Endothelial cell of umbilical vein (primary cell): Measurements from ENCODE around the gene ATXN1. TPM values are rescaled to one million over a fixed set of nuclear protein-coding genes. Genes with fewer than 3 reads are reported as not detected.

Experiments used
- BruUV-seq: library from RNA; stranded (reverse); fragments of 400-500 nt; replicated peaks from 2 replicates; lab custom pipeline; 2021; lab: Mats Ljungman, UMichigan
- CTCF ChIA-PET: fragments of 300-600, 350-600 bp; sonication (Branson Sonifier 250); formaldehyde crosslinking; loops from one replicate; lab custom pipeline; 2021; ENCODE audit warnings: antibody characterized with exemption, inconsistent platforms; lab: Charles Lee
- POLR2A ChIA-PET: fragments of 300-600, 350-600 bp; sonication (Branson Sonifier 250); formaldehyde crosslinking; loops from one replicate; lab custom pipeline; 2021; ENCODE audit warnings: antibody characterized with exemption, inconsistent platforms; lab: Charles Lee
- DNase-seq: peaks from one replicate; pipeline ENCODE4 v3.0.0-alpha.2; 2011; ENCODE audit warnings: low read depth, low spot score
- FAIRE-seq: peaks from 2 replicates; lab custom pipeline; 2011; peaks lifted over from hg19 to GRCh38; lab: Jason Lieb, UNC
- H2AFZ ChIP-seq: 2 replicates; pipeline ENCODE4 v1.6.0; 2012; ENCODE audit warnings: low read depth, low read length, control low read depth, inconsistent platforms
- H3K27ac ChIP-seq: 2 replicates; pipeline ENCODE4 v1.5.1; 2011; ENCODE audit warnings: low read depth, mild to moderate bottlenecking, control low read depth, low read length, moderate library complexity; ENCODE audit not compliant: insufficient read depth
- H3K27me3 ChIP-seq, 2 experiments: 2 replicates each; pipeline versions ENCODE4 v1.6.0 to v1.6.1; 2011; ENCODE audit warnings: low read length in 2 of 2, mixed read lengths in 1 of 2; ENCODE audit not compliant: control insufficient read depth in 2 of 2, insufficient read depth in 2 of 2
- H3K36me3 ChIP-seq, 2 experiments: 2 replicates in 1 of 2; 3 replicates in 1 of 2; pipeline ENCODE4 v1.5.1; 2011; ENCODE audit warnings: low read length in 2 of 2, mild to moderate bottlenecking in 1 of 2, moderate library complexity in 1 of 2; ENCODE audit not compliant: control insufficient read depth in 2 of 2, insufficient read depth in 2 of 2; ENCODE audit errors: extremely low read depth in 1 of 2
- H3K4me1 ChIP-seq: 3 replicates; pipeline ENCODE4 v1.5.1; 2011; ENCODE audit warnings: mild to moderate bottlenecking, low read length; ENCODE audit not compliant: control insufficient read depth, insufficient read depth; ENCODE audit errors: extremely low read depth
- H3K4me2 ChIP-seq: 2 replicates; pipeline ENCODE4 v1.6.1; 2011; ENCODE audit warnings: low read length, control low read depth, mixed read lengths; ENCODE audit not compliant: insufficient read depth
- H3K4me3 ChIP-seq, 3 experiments: fragments of 200-600 bp in 1 of 3; sonication (generic), shearing (Covaris generic) in 1 of 3; replicated peaks in 1 of 3; 2 replicates each; pipeline ENCODE4 v1.5.1; 2011 to 2016; ENCODE audit warnings: control low read depth in 3 of 3, low read length in 3 of 3, mild to moderate bottlenecking in 2 of 3, inconsistent platforms in 1 of 3, low read depth in 1 of 3, moderate library complexity in 1 of 3; ENCODE audit not compliant: insufficient read depth in 1 of 3
- H3K79me2 ChIP-seq: 2 replicates; pipeline ENCODE4 v1.6.0; 2012; ENCODE audit warnings: low read length, inconsistent platforms; ENCODE audit not compliant: control insufficient read depth, insufficient read depth
- H3K9ac ChIP-seq: replicated peaks from 2 replicates; pipeline ENCODE3; 2011; ENCODE audit warnings: low read length, control low read depth; ENCODE audit not compliant: insufficient read depth; ENCODE audit errors: extremely low read depth
- H3K9me1 ChIP-seq: replicated peaks from 3 replicates; pipeline ENCODE4 v1.6.0; 2011; ENCODE audit warnings: mild to moderate bottlenecking, low read length; ENCODE audit not compliant: control insufficient read depth, insufficient read depth; ENCODE audit errors: extremely low read depth
- H3K9me3 ChIP-seq: replicated peaks from 2 replicates; pipeline ENCODE4 v1.5.1; 2012; ENCODE audit warnings: low read length, inconsistent platforms; ENCODE audit not compliant: control insufficient read depth, insufficient read depth
- H4K20me1 ChIP-seq: replicated peaks from 2 replicates; pipeline ENCODE3; 2011; ENCODE audit warnings: mild to moderate bottlenecking, low read length; ENCODE audit not compliant: control insufficient read depth, insufficient read depth; ENCODE audit errors: extremely low read depth
- CTCF ChIP-seq, 2 donors: IDR thresholded peaks; 1 replicate in 1 of 2; 2 replicates in 1 of 2; pipeline ENCODE4 v1.5.1; 2011; ENCODE audit warnings: low read length in 2 of 2, mild to moderate bottlenecking in 2 of 2, moderate library complexity in 2 of 2, control low read depth in 1 of 2, inconsistent platforms in 1 of 2, low read depth in 1 of 2; ENCODE audit not compliant: insufficient read depth in 1 of 2; ENCODE audit errors: extremely low read depth in 1 of 2
- EZH2 ChIP-seq: IDR thresholded peaks from 2 replicates; pipeline ENCODE4 v1.6.1; 2012; ENCODE audit warnings: borderline replicate concordance, low read depth, mild to moderate bottlenecking, moderate library complexity, low read length, inconsistent platforms; ENCODE audit not compliant: severe bottlenecking
- FOS ChIP-seq: IDR thresholded peaks from 2 replicates; pipeline ENCODE4 v1.6.1; 2011; ENCODE audit warnings: mild to moderate bottlenecking, low read length, moderate library complexity, borderline replicate concordance; ENCODE audit not compliant: insufficient read depth
- GATA2 ChIP-seq: IDR thresholded peaks from 2 replicates; pipeline ENCODE4 v1.7.0; 2011; ENCODE audit warnings: low read depth, mild to moderate bottlenecking, moderate library complexity, mixed read lengths, low read length; ENCODE audit not compliant: insufficient read length, insufficient read depth
- JUN ChIP-seq: IDR thresholded peaks from 2 replicates; pipeline ENCODE4 v1.6.1; 2011; ENCODE audit warnings: borderline replicate concordance, low read depth; ENCODE audit not compliant: insufficient read length, insufficient read depth
- POLR2A ChIP-seq: IDR thresholded peaks from 2 replicates; pipeline ENCODE4 v1.6.1; 2012; ENCODE audit warnings: low read depth, mild to moderate bottlenecking, control low read depth, low read length
- dilution Hi-C: fragments of 300-500 bp; cut with MboI; formaldehyde crosslinking; loops from one replicate; pipeline ENCODE4 v1.15.0; 2019; ENCODE audit warnings: low sequenced_read_pairs; ENCODE audit not compliant: extremely low pct_ligation_motif_present
- intact Hi-C: fragments of 100-400 bp; cut with micrococcal nuclease; formaldehyde crosslinking; loops from one replicate; pipeline ENCODE4 v1.10.0; 2022
- polyA plus RNA-seq, 4 experiments: library from polyadenylated mRNA; depleted of rRNA in 3 of 4; stranded (reverse) in 3 of 4; unstranded in 1 of 4; fragments of >200 nt; gene quantifications; 2 replicates each; pipeline versions ENCODE4 v1.2.1 to v1.2.3, GENCODE V29; 2011 to 2012; ENCODE audit warnings: missing spikeins in 1 of 4
- total RNA-seq: library from RNA; stranded (reverse); gene quantifications from 2 replicates; pipeline ENCODE4 v1.2.3, GENCODE V29; 2021
- TF ChIP-seq, protein P1 (sequence below): IDR thresholded peaks from 2 replicates; pipeline ENCODE4 v1.6.1; 2011; ENCODE audit not compliant: insufficient read depth, insufficient read length

ATXN1 gene
- total and polyA plus RNA-seq, 2 donors (not counting 3 experiments of a cell fraction or from before 2014, with no cell fraction given), result 16.4 to 33.0 TPM

- Histone ChIP-seq H3K79me2 (peaks cover 24% of the 10 kb centered on the region), H3K27me3 (no peaks in the 10 kb centered on the region), H3K9me1 (no peaks in the 10 kb centered on the region), H3K4me2 (no peak overlapping the region), H2AFZ (no peak overlapping the region), H3K27ac (no peak overlapping the region), H3K36me3 (peaks cover 0 to 2% of the 10 kb centered on the region in 2 experiments), H3K4me3 (no peak overlapping the region), H4K20me1 (no peaks in the 10 kb centered on the region), H3K9me3 (no peaks in the 10 kb centered on the region), H3K9ac (no peak overlapping the region), H3K4me1 (peaks cover 17% of the 10 kb centered on the region)
- no peak for DNase-seq
- BruUV-seq, result no TSS peak
- intact Hi-C loops (no loop called here), dilution Hi-C loops (no loop called here)
- FAIRE-seq, result no peak
- CTCF ChIA-PET, result interaction anchor here (0.9 to 1.9 kb wide), 6 partner anchors 12 to 240 kb away, joined by 3 to 8 read pairs (median 4); no protein-coding TSS in a partner anchor
- POLR2A ChIA-PET, result no interaction called here
- TF ChIP-seq CTCF (IDR thresholded peaks at IDR 0.05; ENCODE audit: extremely low read depth in 1 of 2, insufficient read depth in 1 of 2, low read depth in 1 of 2, low read length in 2 of 2) (no peak), GATA2 (no peak), POLR2A (no peak), EZH2 (no peak), FOS (no peak), JUN (no peak)
- TF ChIP-seq, protein P1, sequence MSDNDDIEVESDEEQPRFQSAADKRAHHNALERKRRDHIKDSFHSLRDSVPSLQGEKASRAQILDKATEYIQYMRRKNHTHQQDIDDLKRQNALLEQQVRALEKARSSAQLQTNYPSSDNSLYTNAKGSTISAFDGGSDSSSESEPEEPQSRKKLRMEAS, result no peak
These were observed 9.9 kb downstream of the ATXN1 start for GRCh38 chr6:16751251-16751946.
